GM18951 (cell line): Measurements from ENCODE around the gene ZNF511.

ENCODE experiments used
- POLR2A ChIP-seq: IDR thresholded peaks from 4 replicates; pipeline ENCODE4 v1.6.1; 2011; ENCODE audit warnings: mild to moderate bottlenecking; ENCODE audit not compliant: insufficient read length, insufficient read depth; ENCODE audit errors: extremely low read depth
- in situ Hi-C: fragments of 300-500 bp; cut with MboI; formaldehyde crosslinking; loops from one replicate; pipeline ENCODE4 v1.12.0; 2022; ENCODE audit warnings: low sequenced_read_pairs, mixed read lengths, inconsistent platforms; ENCODE audit not compliant: unreplicated experiment

ZNF511 gene

DNA sequence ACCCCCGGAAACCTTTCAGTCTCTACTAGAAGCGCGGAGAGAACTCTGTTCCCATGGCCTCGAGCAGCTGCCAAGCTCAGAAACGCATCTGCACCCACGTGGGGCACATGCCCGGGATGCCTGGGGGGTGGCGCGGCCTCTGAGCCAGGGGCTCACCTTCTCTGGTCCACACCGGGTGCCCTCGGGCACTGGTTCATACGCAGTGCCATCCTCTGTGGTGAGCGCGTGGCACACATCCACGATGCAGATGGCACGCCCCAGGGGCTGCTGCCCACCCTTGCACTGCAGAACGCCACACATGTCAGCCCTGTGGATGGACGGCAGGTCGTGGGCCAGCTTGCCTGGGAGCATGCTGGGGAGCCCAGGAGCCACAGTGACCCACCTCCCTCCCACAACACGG, 38.5 kb upstream of the ZNF511 start:
- in situ Hi-C loops: no loop called here
- TF ChIP-seq POLR2A: no peak

DNA sequence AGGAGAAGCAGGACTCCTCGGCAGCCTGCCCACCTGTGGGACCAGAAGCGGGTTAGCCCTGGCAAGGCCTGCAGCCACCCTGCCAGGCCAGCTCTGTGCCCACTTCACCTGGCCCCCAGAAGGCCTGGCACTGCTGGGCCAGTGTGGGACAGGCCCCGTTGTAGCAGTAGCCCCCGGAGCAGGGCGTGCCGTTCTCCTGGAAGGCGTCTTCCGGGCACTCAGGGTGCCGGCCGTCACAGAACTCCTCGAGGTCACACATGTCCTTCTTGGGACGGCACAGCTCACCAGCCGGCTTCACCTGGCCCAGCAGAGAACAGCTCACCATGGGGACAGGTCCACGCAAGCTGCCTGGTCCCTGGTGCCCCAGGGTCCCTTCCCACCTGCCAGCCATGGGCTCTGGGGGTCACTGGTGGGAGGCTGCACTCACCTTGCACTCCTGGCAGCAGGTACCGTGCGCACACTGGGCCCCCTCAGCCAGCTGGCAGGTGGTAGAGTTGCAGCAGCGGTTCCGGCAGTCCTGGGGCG, 37.9 kb upstream of the ZNF511 start:
- in situ Hi-C loops: no loop called here
- no peak for TF ChIP-seq POLR2A

DNA sequence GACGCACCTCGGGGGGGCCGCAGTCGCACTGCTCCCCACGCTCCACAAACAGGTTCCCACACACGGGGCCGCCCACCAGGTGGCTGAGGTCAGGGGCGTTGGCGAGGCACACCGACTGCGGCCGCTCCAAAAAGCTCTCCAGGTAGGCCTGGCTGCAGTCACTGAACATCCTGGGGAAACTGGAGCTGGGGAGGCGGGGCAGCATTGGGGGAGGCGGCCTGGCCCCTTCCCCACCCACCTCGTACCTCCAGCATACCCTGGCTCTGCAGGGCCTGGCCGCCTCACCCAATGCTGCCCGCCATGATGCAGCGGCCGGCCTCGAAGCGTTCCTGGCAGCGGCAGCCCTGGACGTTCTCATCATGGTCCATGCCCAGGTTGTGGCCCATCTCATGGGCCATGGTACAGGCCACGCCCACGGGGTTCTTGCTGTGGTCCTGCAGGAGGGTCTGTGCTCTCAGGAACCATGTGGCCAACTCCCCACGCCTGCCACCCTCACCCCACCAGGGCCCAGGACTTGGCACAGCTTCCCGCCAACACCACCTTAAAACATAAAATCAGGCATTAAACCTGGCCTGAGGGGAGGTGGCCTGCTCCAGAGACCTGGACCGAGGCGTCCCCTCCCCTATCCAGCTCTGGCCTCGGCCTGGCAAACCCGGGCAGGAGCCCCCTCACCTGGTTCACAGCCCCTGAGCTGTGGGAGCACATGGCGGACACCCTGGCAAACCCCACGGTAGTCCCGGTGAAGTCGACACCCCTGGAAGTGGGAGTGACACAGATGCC, 37.0 kb upstream of the ZNF511 start:
- TF ChIP-seq POLR2A: no peak
- in situ Hi-C loops: no loop called here

DNA sequence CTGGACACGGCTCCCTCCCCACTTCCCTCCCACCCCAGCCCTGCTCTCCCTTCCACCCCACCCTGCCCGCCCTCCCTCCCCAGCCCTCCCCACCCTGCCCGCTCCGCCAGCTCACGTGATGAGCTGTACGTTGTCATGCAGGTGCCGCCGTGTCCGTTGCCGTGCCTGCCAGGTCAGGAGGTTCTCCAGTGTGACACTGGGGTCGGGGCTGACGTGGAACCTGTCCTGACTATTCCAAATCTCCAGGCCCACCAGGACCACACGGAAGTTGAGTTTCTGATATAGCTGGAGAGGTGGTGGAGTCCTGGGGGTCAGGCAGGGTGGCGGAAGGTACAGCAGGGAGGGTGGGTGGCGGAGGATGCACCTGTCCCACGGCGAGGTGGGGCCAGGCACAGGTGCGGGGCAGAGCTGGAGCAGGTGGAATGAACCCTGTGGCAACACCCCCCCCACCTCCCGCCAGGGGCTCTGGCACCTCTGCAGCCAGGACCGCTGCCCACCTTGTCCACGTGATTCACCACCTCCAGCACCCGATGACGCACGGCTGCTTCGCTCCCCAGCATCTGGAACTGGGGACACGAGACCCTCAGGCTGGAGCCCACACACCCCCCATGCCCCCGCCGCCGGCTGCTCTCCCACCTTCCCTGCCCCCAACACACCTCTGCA, 36.3 kb upstream of the ZNF511 start:
- no peak for TF ChIP-seq POLR2A
- in situ Hi-C loops: no loop called here

DNA sequence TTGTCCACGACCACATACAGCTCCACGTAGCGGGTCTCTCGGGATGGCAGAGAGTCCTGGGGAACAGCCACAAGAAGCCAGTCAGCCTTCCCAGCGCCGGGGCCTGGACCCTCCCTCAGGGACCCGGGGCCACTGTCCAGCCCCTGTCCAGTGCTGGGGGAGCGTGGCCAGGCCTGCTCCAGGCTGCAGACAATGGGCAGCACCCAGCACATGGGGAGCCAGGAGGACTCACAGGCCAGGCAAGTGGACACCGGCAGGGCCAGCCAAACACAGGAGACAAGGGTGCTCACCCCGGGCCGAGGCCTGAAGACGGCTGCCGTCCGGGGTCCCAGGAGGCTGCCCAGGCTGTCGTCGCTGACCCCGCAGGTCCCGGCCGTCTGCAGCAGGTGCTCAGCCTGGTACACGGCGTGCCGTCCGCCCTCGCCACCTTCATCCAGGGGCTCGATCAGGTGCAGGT, 35.7 kb upstream of the ZNF511 start:
- in situ Hi-C loops: no loop called here
- TF ChIP-seq POLR2A: no peak

DNA sequence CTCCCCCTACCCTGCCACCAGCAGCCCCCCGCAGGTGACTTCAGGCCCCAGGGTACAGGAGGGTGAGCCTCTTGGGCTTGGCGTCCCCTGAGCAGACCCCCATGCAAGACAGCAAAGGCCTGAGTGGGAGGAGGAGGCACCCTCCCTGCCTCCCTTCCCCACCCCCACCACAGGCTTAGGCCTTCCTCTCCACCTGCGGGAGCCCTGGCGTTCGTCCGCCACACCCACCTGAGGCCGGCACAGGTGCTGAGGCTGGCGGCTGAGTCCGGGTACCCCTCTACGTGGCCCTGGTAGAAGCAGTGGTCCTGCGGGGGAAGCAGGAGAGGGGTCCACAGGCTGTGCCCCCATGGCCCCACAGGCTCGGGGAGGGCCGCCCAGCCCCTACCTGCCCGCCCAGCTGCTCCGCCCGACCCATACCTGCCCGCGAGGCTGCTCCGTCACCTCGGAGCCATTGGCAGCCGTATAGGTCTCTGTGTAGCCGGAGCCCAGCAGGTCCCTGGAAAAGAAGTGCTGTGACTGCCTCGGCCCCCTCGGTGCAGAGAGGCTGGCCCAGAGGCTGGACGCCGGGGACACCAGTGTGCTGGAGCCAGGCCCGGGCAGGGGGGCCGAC, 35.1 kb upstream of the ZNF511 start:
- TF ChIP-seq POLR2A: no peak
- in situ Hi-C loops: no loop called here

DNA sequence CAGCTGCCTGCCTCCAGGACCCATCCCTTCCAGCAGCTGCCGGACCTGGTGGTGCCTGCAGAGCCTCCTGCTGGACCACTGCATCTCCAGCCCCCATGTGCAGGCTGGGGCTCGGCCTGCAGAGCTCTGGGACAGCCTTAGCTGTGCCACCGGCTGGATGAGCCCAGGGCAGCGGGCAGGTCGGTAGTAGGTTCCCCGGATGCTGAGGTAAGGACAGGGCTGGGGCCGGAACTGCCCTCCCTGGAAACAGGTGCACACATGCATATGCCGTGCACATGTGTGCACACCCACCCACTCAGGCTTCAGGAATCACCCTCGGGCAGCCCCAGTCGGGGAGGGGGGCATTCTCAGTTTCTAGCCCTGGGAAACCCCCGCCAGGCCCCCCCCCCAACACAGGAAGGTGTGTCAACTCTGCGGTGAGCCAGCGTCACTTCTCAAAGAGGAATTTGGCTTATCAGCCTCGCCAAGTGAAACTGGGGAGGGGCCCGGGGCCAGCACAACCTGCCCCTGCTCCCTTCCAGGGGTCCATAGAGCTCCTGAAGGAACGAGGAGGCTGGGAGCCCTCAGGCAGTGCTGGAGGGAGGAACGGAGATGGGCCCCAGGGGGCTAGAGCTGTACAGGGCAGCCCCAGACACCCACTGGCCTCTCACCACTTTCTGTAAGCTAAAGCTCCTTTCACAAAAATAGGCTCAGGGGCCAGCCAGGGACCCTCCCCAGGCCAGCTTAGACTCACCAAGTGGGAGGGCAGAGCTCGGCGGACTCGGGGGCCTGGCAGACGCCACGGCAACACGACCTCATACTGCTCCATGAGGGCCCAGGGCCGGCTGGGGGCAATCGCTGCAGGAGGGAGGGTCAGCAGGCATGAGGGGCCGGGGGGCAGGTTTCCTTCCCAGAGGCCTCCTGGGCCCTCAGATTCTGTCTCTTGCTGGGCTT, 33.7 kb upstream of the ZNF511 start:
- peak; percentile 61 for TF ChIP-seq POLR2A
- in situ Hi-C loops: no loop called here

DNA sequence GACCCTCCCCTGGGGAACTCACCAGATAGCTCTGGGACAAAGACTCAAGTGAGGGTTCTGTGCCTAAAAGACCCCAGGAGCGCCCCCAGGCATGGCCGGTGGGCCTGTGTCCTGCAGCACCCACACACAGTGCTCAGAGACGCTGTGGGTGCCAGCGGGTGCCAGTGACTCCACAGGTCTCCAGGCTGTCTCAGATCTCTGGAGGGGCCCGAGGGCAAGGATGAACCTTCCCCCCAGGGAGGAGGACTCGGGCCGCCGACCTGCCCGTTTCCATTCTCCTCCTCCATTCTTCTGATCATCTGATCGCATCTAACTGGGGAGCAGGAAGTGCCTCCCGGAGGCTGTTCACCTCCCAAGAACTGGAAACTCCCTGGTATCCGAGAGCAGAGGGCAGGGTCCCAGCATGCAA, 33.0 kb upstream of the ZNF511 start:
- in situ Hi-C loops: no loop called here
- TF ChIP-seq POLR2A: peak; percentile 46

DNA sequence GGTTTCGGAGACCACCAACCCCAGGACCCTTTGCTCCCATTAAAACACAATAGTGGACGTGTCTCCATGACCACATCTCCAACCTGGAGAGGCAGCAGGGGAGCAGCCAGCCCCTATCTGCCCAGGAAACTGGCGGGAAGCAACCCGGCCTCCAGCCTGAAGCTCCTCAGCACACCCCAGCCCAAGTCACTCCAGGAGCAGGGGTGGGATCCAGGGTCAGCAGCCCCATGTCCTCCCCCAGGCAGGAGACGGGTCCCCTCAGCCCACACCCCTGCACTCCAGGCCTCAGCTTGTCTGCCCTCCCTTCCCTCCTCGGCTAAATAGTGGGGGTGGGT, 32.6 kb upstream of the ZNF511 start:
- TF ChIP-seq POLR2A: no peak
- in situ Hi-C loops: no loop called here

DNA sequence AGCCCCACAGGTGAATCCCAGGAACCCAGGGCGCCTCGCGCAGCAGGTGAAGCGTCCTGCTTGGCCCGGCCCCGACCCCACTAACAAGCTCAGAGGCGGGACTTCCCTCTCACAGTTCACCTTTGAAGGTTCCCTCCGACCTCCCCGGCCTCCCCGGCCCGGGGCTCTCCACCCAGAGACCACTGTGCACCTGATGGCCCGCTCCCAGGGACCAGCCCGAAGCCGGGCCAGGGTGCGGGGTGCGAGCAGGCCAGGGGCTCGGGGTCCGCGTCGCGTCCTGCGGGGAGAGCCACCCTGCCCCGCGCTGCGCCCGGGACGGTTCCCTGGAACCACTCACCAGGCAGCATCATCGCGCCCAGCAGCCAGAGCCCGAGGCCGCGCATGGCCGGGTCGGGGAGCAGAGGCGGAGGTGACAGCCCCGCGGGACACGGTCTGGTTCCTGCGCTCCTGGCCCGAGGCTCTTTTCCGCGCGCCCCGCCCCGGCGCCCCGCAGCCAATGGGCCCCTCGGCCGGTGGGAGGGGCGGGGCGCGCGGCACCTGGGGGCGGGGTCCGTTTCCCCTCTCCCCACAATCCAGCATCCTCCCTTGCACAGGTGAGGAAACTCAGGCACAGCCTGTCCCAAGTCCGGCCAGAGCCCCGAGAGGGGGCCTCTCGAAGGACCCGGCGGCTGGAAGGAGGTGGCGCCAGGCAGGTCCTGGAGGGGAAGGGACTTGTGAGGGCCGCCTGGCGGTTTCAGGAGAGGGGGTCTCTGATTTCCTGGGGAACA, 32.1 kb upstream of the ZNF511 start, which contains the start of gene ADAM8:
TSS of gene ADAM8 (minus strand) at position 434 of the 767 bp plus-strand sequence. CDS start at position 383, 51 bp downstream.
- in situ Hi-C loops: no loop called here
- peak; percentile 89 for TF ChIP-seq POLR2A

DNA sequence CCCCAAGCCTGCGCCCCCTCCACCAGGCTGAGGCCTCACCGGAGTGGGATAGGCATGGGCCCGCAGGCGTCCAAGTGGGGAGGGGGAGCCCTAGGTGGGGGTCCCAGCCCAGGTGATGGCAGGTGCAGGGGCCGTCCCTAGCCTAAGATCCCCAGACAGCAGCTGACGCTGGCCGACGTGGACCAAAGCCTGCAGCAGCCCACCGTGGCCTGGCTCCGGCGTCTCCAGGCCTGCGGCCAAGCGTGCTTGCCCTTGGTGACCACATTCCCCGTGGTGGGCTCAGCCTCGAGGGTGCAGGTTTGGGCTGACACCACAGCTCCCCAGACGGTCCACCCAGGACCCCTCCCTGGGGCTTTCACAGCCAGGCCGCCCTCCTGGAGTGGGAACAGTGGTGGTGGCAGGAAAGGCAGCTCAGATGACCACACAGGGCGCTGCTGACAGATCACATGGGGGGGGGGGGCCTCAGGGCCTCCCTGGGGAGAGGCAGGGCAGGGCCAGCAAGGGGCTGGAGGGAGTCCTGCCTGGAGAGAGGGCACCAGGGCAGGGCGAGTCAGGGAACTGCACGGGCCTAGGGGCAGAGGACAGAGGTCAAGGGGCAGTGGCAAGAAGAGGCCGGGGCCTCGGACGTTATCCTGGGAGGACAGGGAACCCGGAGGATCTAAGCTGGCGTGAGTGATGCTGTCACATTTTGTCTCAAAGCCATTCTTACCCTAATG, 31.3 kb upstream of the ZNF511 start:
- TF ChIP-seq POLR2A: no peak
- in situ Hi-C loops: no loop called here
